ENCODE data around the gene SSR4.

- TF ChIP-seq ELF4 (CRISPR knock-in tag; IDR thresholded peaks at IDR 0.05; ENCODE audit: low read depth) (no peak), CTCF (IDR thresholded peaks at IDR 0.05) (no peak)
These were observed 31.1 kb upstream of the SSR4 start for GRCh38 chrX:153763298-153763932.

Data from WTC11 (cell line).